ENCODE results near the gene SMPX.

SMPX gene

DNA sequence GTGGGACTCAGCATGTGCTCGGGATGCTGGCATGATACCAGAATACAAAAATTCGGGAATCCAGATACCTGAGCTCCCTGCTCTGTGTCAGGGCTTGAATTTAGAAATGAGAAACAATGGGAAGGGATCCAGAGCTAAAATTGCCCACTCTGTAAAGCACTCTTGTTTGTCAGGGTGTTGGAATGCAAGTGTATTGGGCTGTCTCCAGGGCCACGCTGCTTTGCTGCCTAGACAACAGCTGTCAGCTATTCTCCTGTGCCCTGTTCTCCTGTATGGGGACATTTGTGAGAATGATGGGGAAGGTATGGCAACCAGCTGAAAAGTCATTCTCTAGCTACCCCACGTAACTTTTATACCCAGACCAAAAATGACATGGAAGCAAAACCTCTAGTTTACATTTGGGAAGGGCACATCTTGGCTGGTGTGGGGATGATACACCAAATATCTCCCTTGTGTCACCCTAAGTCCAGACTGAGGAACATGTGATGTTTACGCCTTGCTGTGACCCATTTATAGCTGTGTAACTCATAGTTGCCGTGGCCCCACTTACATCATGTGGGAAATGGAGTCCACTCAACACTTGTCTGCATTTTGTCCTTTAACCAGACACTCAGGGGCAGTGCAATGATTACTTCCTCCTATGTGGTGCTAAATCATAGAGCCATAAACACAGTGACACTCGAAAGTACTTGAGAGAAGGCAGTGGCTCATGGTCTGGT is 46.6 kb downstream of the SMPX start:
- DNase-seq: no peak

DNA sequence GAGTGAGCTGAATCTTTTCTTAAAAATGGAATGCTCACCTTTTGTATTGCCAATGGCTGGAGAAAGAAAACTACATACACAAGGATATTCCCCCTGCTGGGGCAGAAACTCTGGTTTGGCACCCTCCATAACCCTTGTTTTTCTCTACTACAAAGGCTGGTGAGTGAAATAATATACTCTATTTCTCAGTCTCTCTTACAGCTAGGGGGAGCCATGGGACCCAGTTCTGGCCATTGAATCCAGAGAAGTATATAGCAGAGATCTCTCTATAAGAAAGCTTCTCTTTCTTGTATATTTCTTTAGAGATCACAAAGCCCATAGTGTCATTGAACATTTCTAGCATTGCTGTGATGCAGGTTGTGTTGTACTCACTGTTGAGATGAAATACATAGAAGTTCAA is 49.8 kb downstream of the SMPX start:
- DNase-seq: no peak

DNA sequence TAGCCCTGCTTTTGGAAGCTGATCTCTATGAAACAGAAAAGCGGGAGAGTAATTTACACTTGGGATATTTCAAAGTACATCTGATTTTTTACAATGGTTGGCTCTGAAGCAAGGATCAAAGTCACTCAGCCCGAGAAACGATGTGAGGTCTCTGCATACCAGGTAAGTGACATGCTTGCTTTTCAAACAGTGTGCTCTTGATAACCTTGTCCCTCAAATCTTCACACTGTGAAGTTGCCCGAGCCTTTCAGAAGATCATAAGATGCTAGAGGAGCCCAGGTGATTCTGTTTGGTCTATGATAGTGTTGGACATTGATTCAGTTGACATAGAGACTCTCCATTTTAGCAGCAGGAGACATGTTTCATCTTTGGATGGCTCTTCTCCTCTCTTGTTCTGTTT is 52.7 kb downstream of the SMPX start:
- no peak for DNase-seq

DNA sequence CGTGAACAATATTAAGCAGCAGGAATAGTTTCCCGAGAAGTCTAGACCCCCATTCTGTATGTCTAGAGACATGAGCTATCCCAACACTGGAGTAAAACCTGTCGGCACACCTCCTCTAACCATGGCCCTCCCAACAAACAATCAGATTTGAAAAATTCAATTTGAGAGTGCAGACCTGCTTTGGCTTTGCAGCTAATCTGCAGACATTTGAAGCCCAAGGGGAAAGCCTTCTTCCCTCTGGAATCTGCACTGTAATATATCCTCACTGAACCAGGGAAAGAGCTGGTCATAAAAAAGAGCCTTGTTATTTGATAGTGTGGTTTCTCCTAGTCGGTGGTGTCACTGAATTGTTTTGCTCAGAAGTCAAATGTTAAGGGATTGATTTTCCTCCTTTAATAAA is 55.2 kb downstream of the SMPX start:
- DNase-seq: no peak

- DNase-seq: no peak
These were observed 56.9 kb downstream of the SMPX start for GRCh38 chrX:21700967-21701366.

DNA sequence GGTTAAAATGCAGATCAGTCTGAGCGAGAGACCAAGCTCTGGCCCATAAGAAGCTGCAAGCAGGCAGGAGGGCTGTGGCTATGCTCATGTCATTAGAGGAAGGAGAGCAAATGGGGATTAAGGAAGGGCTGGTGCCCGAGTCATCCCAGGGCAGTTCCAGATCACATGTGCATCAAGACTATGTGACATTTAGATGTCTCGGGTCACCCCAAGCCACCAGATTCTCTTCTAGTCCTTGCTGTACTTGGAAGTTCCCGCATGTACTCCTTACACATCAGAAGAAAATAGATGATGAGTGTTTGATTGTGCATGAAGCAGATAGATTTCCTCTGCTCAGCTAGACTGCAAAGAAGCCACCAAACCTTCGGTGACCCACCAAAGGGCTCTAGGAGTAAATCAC is 57.6 kb downstream of the SMPX start:
- no peak for DNase-seq

- no peak for DNase-seq
These were observed 58.8 kb downstream of the SMPX start for GRCh38 chrX:21699136-21699535.

GRCh38 chrX:21698272-21698671 is 59.6 kb downstream of the SMPX start:
- no peak for DNase-seq

DNA sequence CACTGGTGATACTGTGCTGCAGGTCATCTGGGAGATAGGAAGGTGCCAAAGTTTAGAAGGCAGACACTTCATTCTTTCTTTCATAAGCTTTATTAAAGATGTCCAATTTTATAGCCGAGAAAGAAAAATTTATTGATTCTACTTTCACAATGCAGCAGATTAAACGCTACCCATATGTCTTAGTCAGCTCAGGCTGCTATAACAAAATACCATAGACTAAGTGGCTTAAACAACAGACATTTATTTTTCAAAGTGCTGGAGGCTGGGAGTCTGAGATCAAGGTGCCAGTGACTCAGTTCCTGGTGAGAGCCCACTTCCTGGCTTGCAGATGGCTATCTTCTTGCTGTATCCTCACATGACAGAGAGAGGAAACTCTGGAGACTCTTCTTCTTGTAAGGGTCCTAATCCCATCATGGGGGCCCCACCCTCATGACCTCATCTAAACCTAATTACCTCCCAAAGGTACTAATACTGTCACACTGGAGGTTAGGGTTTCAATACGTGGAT is 66.4 kb downstream of the SMPX start:
- DNase-seq: no peak

DNA sequence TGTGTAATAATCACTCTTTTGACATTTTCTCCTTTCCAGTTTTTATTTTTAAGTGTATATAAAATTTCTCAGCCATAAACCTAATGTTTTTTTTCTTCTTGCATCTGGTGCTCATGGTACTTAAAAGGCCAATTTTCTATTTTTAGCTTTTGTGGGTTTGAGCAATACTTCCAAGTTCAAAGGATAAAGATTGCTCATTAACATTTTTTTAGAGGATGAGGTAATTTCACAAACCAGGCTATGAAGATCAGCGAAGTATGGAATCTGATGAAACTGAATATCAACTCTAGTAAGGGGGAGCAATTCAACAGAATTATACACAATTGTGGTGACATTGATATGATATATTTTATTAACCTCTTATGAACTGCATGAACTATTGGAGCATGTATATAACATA is 74.0 kb downstream of the SMPX start:
- no peak for DNase-seq

DNA sequence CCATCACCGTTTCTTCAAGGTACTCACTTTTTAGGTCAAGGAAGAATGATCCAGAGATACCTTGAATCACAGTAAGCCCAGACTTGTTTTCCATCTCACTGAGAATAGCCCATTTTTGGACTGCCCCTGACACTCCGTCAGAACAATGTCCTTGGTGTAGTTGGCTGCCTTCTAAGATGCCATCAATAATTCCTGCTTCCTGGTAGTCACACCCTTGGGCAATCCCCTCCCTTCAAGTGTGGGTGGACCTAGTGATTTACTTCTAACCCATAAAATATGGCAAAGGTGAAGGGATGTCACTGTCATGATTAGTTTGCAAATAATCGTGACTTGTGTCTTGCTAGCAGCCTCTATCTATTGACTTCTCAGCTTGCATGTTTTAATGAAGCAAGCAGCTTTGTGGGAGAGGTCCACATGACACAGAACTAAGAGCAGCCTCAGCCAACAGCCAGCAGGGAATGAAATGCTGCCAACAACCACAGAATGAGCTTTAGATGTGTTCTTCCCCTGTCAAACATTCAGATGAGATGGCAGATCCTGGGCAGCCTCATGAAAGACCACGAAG is 79.8 kb downstream of the SMPX start:
- DNase-seq: no peak

DNA sequence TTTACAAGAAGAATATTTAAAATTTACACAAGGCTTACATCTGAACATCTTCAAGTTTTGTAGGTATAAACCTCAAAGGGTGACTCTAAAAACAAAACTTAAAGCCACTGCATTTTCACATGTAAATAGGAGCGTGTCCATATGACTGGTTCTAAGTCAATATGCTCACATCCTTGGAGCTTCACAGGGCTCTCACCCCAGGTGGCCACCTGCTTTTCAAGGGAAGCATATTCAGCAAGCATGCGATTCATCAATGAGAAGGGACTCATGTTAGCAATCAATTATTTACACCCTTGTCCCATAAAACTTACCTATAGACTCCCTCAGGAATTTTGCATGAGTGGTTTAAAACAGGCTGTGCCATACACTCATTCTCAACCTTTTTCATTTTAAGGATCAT is 82.0 kb downstream of the SMPX start:
- no peak for DNase-seq

- DNase-seq: no peak
These were observed 83.3 kb downstream of the SMPX start for GRCh38 chrX:21674430-21675186.

DNA sequence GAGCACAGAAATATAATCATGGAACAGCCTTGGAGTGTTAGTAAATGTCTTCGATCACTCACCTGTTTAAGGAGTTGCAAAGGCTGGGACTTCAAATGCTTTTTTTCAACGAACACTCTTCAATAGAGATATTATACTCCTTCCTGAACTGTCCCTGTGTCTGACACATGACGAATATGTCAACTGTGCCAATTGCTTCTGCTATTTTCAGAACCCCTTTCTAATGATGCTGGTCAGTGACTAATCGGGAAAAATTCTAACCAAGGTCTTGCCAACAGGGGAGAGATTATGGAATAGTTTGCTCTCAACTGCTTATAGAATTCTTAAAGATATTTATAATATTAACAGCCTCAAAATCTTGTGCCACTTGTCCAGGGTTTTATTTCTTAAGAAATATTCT is 91.2 kb downstream of the SMPX start:
- DNase-seq: no peak

DNA sequence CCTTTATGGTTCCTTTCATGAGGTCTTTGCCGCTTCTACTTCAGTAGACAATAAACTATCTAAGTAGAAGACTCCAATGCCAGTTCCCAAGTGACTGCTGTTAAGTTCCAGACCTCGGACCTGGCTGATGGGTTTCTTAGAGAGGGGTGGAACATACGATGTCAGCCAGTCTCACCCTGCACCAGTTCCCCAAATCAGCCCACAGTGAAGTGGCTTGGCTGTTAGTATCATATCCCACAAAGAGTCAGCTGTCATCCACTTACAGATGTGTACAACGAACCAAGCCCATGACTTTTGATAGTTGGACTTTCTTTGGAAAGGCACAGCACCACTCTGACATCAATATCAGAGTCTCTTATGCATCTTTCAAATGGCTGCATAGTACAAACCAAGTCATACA is 91.7 kb downstream of the SMPX start:
- DNase-seq: no peak

DNA sequence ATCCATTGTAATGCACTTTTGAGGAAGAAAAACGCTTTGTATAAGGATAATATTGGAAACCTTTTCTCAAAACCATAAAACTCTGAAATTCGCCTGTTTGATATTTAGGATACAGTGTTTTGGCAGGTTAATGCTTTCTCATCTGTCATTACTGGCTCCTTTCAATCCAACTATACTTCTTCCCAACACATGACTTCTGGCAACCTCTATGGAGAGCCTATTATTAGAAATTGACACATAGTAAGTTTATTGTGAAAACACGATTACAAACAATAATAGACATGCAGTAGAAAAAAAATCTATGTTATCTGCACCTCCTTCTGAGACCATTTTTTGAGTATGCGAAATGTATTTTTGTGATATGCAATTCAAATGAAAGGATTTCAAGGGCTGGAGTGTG is 95.2 kb downstream of the SMPX start:
- DNase-seq: no peak

DNA sequence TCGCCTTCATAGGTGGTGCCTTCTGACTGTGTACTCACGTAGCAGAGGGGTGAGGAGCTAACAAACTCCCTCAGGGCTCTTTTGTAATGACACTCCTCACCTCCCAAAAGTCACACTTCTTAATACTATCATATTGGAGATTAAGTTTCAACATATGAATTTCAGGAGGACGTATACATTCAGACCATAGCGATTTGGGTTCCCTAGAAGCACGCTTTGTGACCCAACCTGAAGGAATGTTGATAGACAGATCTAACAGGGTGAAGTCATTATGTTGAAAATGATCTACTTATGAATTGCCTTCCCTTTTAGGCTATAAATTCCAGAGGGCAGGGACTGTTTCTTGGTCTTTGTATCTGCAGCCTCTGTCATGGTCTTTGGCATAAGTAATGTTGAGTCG is 96.6 kb downstream of the SMPX start:
- no peak for DNase-seq

GRCh38 chrX:21660156-21660555 is 97.8 kb downstream of the SMPX start:
- DNase-seq: no peak

DNA sequence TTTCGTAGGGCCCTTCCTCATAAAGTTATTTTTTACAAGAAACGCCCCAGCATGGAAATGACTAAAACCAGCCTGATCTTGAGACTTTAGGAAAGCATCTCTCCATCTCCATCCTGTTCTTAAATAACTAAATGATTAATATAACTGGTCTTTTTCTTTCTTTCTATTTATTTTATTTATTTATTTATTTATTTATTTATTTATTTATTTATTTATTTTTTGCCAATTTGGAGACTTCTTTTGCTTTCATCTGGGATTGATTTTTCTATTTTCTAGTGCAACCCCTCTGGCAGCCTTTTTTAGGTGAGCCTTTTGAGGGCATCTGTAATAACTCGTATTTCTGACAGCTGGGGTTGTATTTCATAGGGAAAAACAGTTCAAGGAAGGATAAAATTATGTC is 98.6 kb downstream of the SMPX start:
- no peak for DNase-seq

DNA sequence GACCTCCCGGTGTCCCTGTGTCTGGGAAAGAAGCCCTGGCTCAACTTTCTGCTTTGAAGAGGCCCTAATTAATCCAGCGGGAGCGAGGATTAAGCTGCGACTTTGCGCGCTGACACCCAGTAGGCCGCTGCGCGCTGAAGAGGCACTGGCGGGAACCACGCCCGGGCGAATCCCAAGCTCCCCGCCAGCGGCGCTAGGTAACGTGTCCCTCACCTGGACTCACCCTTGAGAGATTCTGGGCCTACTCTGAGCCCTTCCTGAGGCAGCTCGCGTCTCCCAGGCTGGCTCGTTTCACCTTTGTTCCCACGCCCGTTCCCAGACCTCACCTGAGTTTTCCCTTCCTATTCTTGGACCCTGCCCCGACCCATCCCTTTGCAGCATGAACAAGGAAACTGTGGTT is 99.2 kb downstream of the SMPX start:
- no peak for DNase-seq

- no peak for DNase-seq
These were observed 99.7 kb downstream of the SMPX start, which contains the start of gene KLHL34 for GRCh38 chrX:21658152-21658737. Gene KLHL34 (minus strand): TSS chrX:21658330. CDS start chrX:21657788, 542 bp downstream.

GRCh38 chrX:21657318-21658151 is 100.4 kb downstream of the SMPX start:
- no peak for DNase-seq

Measured in effector CD4-positive, alpha-beta T cell (primary cell).